Activated naive CD8-positive, alpha-beta T cell treated with anti-CD3 and anti-CD28 coated beads, Interleukin-2, amount 50 U/mL, for 24 hours (primary cell): ENCODE results near the gene DPAGT1.
"Not testable (repeated sequence)": the region's sequence is repeated elsewhere in the genome, so short reads cannot be mapped to it uniquely, and the experiment has no call there.

Source experiments
- ATAC-seq: fragments of 150-1000 bp; cut with Tn5 transposase; one replicate; pipeline ENCODE4 v1.10.0; 2021
- DNase-seq: peaks from one replicate; pipeline ENCODE4 v3.0.0; 2021
- H3K27ac Mint-ChIP-seq: one replicate; pipeline ENCODE4 v1.8.0; 2021; ENCODE audit warnings: mild to moderate bottlenecking, mixed read lengths
- H3K27me3 Mint-ChIP-seq: one replicate; pipeline ENCODE4 v1.8.0; 2021; ENCODE audit warnings: mixed read lengths
- H3K36me3 Mint-ChIP-seq: one replicate; pipeline ENCODE4 v1.8.0; 2021; ENCODE audit warnings: low read depth, mixed read lengths
- H3K4me1 Mint-ChIP-seq: one replicate; pipeline ENCODE4 v1.8.0; 2021; ENCODE audit warnings: mixed read lengths
- H3K4me3 Mint-ChIP-seq: one replicate; pipeline ENCODE4 v1.8.0; 2021; ENCODE audit warnings: mild to moderate bottlenecking, moderate library complexity, mixed read lengths
- H3K9me3 Mint-ChIP-seq: one replicate; pipeline ENCODE4 v1.8.0; 2021; ENCODE audit warnings: mixed read lengths

DPAGT1 gene

GRCh38 chr11:119067371-119068222 is 34.1 kb downstream of the DPAGT1 start, which contains the start of gene VPS11:
VPS11 (plus strand) TSS chr11:119067818; CDS start chr11:119067824, 6 bp downstream.
- H3K27ac Mint-ChIP-seq: peak within 1 kb of the TSS; percentile 93

GRCh38 chr11:119065369-119065768 is 36.3 kb downstream of the DPAGT1 start:
- peak overlapping the region; percentile 0 for H3K27ac Mint-ChIP-seq
- peaks cover 27% of the 10 kb centered on the region for H3K4me1 Mint-ChIP-seq
- no peaks in the 10 kb centered on the region for H3K9me3 Mint-ChIP-seq
- peaks cover 11% of the 10 kb centered on the region for H3K36me3 Mint-ChIP-seq
- ATAC-seq (peak; percentile 17), DNase-seq (peak; percentile 30)
- peak overlapping the region; percentile 45 for H3K4me3 Mint-ChIP-seq
- no peaks in the 10 kb centered on the region for H3K27me3 Mint-ChIP-seq

More at GRCh38 chr11:119067371-119068222, 34.1 kb downstream of the DPAGT1 start, which contains the start of gene VPS11:
- Mint-ChIP-seq H3K9me3 (no peaks in the 10 kb centered on the region), H3K27me3 (no peaks in the 10 kb centered on the region), H3K36me3 (peaks cover 16% of the 10 kb centered on the region), H3K4me1 (peaks cover 27% of the 10 kb centered on the region), H3K4me3 (peak within 1 kb of the TSS; percentile 87)
- DNase-seq (peak; percentile 99), ATAC-seq (peak; percentile 100)

GRCh38 chr11:119062779-119063178 is 38.9 kb downstream of the DPAGT1 start:
- no peaks in the 10 kb centered on the region for H3K27me3 Mint-ChIP-seq

GRCh38 chr11:119061256-119061655 is 40.4 kb downstream of the DPAGT1 start:
- ATAC-seq: no peak
- H3K27ac Mint-ChIP-seq: no peak overlapping the region
- H3K27me3 Mint-ChIP-seq: no peaks in the 10 kb centered on the region
- H3K36me3 Mint-ChIP-seq: peaks cover 12% of the 10 kb centered on the region
- peaks cover 21% of the 10 kb centered on the region for H3K4me1 Mint-ChIP-seq
- H3K4me3 Mint-ChIP-seq: no peak overlapping the region
- no peak for DNase-seq
- no peaks in the 10 kb centered on the region for H3K9me3 Mint-ChIP-seq

More at GRCh38 chr11:119062779-119063178, 38.9 kb downstream of the DPAGT1 start:
- Mint-ChIP-seq H3K36me3 (peaks cover 8% of the 10 kb centered on the region), H3K27ac (no peak overlapping the region), H3K4me3 (no peak overlapping the region), H3K9me3 (no peaks in the 10 kb centered on the region), H3K4me1 (peaks cover 29% of the 10 kb centered on the region)
- ATAC-seq: no peak
- DNase-seq: no peak

GRCh38 chr11:119059128-119059527 is 42.5 kb downstream of the DPAGT1 start:
- not testable (repeated sequence) for H3K4me3 Mint-ChIP-seq, DNase-seq, H3K27me3 Mint-ChIP-seq, H3K9me3 Mint-ChIP-seq, H3K27ac Mint-ChIP-seq, ATAC-seq
- H3K36me3 Mint-ChIP-seq: peaks cover 28% of the 10 kb centered on the region
- peaks cover 28% of the 10 kb centered on the region for H3K4me1 Mint-ChIP-seq

GRCh38 chr11:119057000-119057769 is 44.5 kb downstream of the DPAGT1 start, which contains the start of gene HYOU1:
HYOU1 (minus strand) TSS chr11:119057205; CDS start chr11:119056160, 1,045 bp downstream.
- peak; percentile 99 for DNase-seq
- peak within 1 kb of the TSS; percentile 95 for H3K4me3 Mint-ChIP-seq
- H3K36me3 Mint-ChIP-seq: peaks cover 43% of the 10 kb centered on the region
- H3K27ac Mint-ChIP-seq: peak within 1 kb of the TSS; percentile 94
- ATAC-seq: peak; percentile 96
- H3K27me3 Mint-ChIP-seq: no peaks in the 10 kb centered on the region
- H3K9me3 Mint-ChIP-seq: no peaks in the 10 kb centered on the region
- H3K4me1 Mint-ChIP-seq: peaks cover 39% of the 10 kb centered on the region

GRCh38 chr11:119056421-119056999 is 45.1 kb downstream of the DPAGT1 start:
- Mint-ChIP-seq H3K4me3 (peak overlapping the region; percentile 95), H3K27ac (peak overlapping the region; percentile 94), H3K36me3 (peaks cover 48% of the 10 kb centered on the region), H3K4me1 (peaks cover 44% of the 10 kb centered on the region), H3K27me3 (no peaks in the 10 kb centered on the region), H3K9me3 (no peaks in the 10 kb centered on the region)
- DNase-seq (no peak), ATAC-seq (peak; percentile 3)

- Mint-ChIP-seq H3K9me3 (no peaks in the 10 kb centered on the region), H3K4me1 (peaks cover 49% of the 10 kb centered on the region), H3K27me3 (no peaks in the 10 kb centered on the region), H3K4me3 (peak overlapping the region; percentile 95), H3K27ac (peak overlapping the region; percentile 85), H3K36me3 (peaks cover 51% of the 10 kb centered on the region)
- DNase-seq (peak; percentile 19), ATAC-seq (no peak)
Measured at GRCh38 chr11:119055901-119056300, 45.8 kb downstream of the DPAGT1 start.

GRCh38 chr11:119054418-119054817 is 47.2 kb downstream of the DPAGT1 start:
- Mint-ChIP-seq H3K9me3 (no peaks in the 10 kb centered on the region), H3K36me3 (peaks cover 63% of the 10 kb centered on the region), H3K27me3 (no peaks in the 10 kb centered on the region), H3K4me1 (peaks cover 50% of the 10 kb centered on the region), H3K27ac (no peak overlapping the region), H3K4me3 (no peak overlapping the region)
- ATAC-seq: no peak
- no peak for DNase-seq

GRCh38 chr11:119052163-119052814 is 49.4 kb downstream of the DPAGT1 start:
- Mint-ChIP-seq H3K27me3 (no peaks in the 10 kb centered on the region), H3K36me3 (peaks cover 73% of the 10 kb centered on the region), H3K4me3 (no peak overlapping the region), H3K4me1 (peaks cover 37% of the 10 kb centered on the region), H3K9me3 (no peaks in the 10 kb centered on the region), H3K27ac (no peak overlapping the region)
- DNase-seq (no peak), ATAC-seq (no peak)

- no peak overlapping the region for H3K27ac Mint-ChIP-seq
- H3K27me3 Mint-ChIP-seq: no peaks in the 10 kb centered on the region
- ATAC-seq: peak; percentile 55
- no peak for DNase-seq
- H3K4me1 Mint-ChIP-seq: peaks cover 37% of the 10 kb centered on the region
- peak overlapping the region; percentile 36 for H3K4me3 Mint-ChIP-seq
- peaks cover 79% of the 10 kb centered on the region for H3K36me3 Mint-ChIP-seq
- H3K9me3 Mint-ChIP-seq: no peaks in the 10 kb centered on the region
Measured at GRCh38 chr11:119051440-119052162, 50.1 kb downstream of the DPAGT1 start.

- peaks cover 22% of the 10 kb centered on the region for H3K4me1 Mint-ChIP-seq
- DNase-seq (no peak), ATAC-seq (no peak)
- H3K4me3 Mint-ChIP-seq: no peak overlapping the region
- H3K9me3 Mint-ChIP-seq: no peaks in the 10 kb centered on the region
- H3K27me3 Mint-ChIP-seq: no peaks in the 10 kb centered on the region
- no peak overlapping the region for H3K27ac Mint-ChIP-seq
- H3K36me3 Mint-ChIP-seq: peaks cover 66% of the 10 kb centered on the region
Measured at GRCh38 chr11:119049081-119049480, 52.6 kb downstream of the DPAGT1 start.

GRCh38 chr11:119048644-119049043 is 53.0 kb downstream of the DPAGT1 start:
- no peaks in the 10 kb centered on the region for H3K27me3 Mint-ChIP-seq
- DNase-seq (no peak), ATAC-seq (no peak)
- no peak overlapping the region for H3K27ac Mint-ChIP-seq
- peaks cover 62% of the 10 kb centered on the region for H3K36me3 Mint-ChIP-seq
- H3K4me1 Mint-ChIP-seq: peaks cover 22% of the 10 kb centered on the region
- no peaks in the 10 kb centered on the region for H3K9me3 Mint-ChIP-seq
- no peak overlapping the region for H3K4me3 Mint-ChIP-seq
